ENCODE data around the gene TMPRSS4. TPM values are rescaled to one million over a fixed set of nuclear protein-coding genes. Genes with fewer than 3 reads are reported as not detected.

Gene TMPRSS4
- total RNA-seq, 1 donor from 2014 or later = not detected

- Mint-ChIP-seq H3K27ac (ENCODE audit: unreplicated experiment) (no peak overlapping the region), H3K27me3 (ENCODE audit: unreplicated experiment) (peaks cover 3% of the 10 kb centered on the region), H3K4me1 (ENCODE audit: low read depth, unreplicated experiment) (peaks cover 25% of the 10 kb centered on the region), H3K4me3 (ENCODE audit: unreplicated experiment) (no peak overlapping the region), H3K36me3 (ENCODE audit: unreplicated experiment) (no peaks in the 10 kb centered on the region), H3K9me3 (ENCODE audit: unreplicated experiment) (peaks cover 2% of the 10 kb centered on the region)
- TF ChIP-seq CTCF (IDR thresholded peaks at IDR 0.05; ENCODE audit: partially characterized antibody, unreplicated experiment) = no peak
- DNase-seq = no peak
Observed at GRCh38 chr11:118080296-118080695, 3.4 kb downstream of the TMPRSS4 start.

GRCh38 chr11:118081241-118081958, 4.5 kb downstream of the TMPRSS4 start:
- no peak overlapping the region for H3K27ac Mint-ChIP-seq (ENCODE audit: unreplicated experiment)
- no peaks in the 10 kb centered on the region for H3K36me3 Mint-ChIP-seq (ENCODE audit: unreplicated experiment)

GRCh38 chr11:118082880-118083552, 6.1 kb downstream of the TMPRSS4 start:
- Mint-ChIP-seq H3K4me1 (ENCODE audit: low read depth, unreplicated experiment) (peaks cover 25% of the 10 kb centered on the region), H3K27ac (ENCODE audit: unreplicated experiment) (peak overlapping the region; percentile 57), H3K4me3 (ENCODE audit: unreplicated experiment) (peak overlapping the region; percentile 23), H3K36me3 (ENCODE audit: unreplicated experiment) (no peaks in the 10 kb centered on the region), H3K27me3 (ENCODE audit: unreplicated experiment) (peaks cover 8% of the 10 kb centered on the region), H3K9me3 (ENCODE audit: unreplicated experiment) (peaks cover 10% of the 10 kb centered on the region)
- DNase-seq = no peak
- no peak for TF ChIP-seq CTCF (IDR thresholded peaks at IDR 0.05; ENCODE audit: partially characterized antibody, unreplicated experiment)

More at GRCh38 chr11:118081241-118081958, 4.5 kb downstream of the TMPRSS4 start:
- no peak for DNase-seq
- Mint-ChIP-seq H3K27me3 (ENCODE audit: unreplicated experiment) (peaks cover 8% of the 10 kb centered on the region), H3K4me3 (ENCODE audit: unreplicated experiment) (no peak overlapping the region), H3K4me1 (ENCODE audit: low read depth, unreplicated experiment) (peaks cover 24% of the 10 kb centered on the region), H3K9me3 (ENCODE audit: unreplicated experiment) (peaks cover 5% of the 10 kb centered on the region)
- TF ChIP-seq CTCF (IDR thresholded peaks at IDR 0.05; ENCODE audit: partially characterized antibody, unreplicated experiment) = no peak

GRCh38 chr11:118084247-118084646, 7.4 kb downstream of the TMPRSS4 start:
- Mint-ChIP-seq H3K4me3 (ENCODE audit: unreplicated experiment) (no peak overlapping the region), H3K4me1 (ENCODE audit: low read depth, unreplicated experiment) (peaks cover 17% of the 10 kb centered on the region), H3K27ac (ENCODE audit: unreplicated experiment) (no peak overlapping the region), H3K9me3 (ENCODE audit: unreplicated experiment) (peaks cover 10% of the 10 kb centered on the region), H3K27me3 (ENCODE audit: unreplicated experiment) (peaks cover 7% of the 10 kb centered on the region), H3K36me3 (ENCODE audit: unreplicated experiment) (no peaks in the 10 kb centered on the region)
- no peak for DNase-seq
- no peak for TF ChIP-seq CTCF (IDR thresholded peaks at IDR 0.05; ENCODE audit: partially characterized antibody, unreplicated experiment)

- H3K27me3 Mint-ChIP-seq (ENCODE audit: unreplicated experiment) = peaks cover 8% of the 10 kb centered on the region
Observed at GRCh38 chr11:118084656-118085055, 7.8 kb downstream of the TMPRSS4 start.

More at GRCh38 chr11:118084656-118085055, 7.8 kb downstream of the TMPRSS4 start:
- Mint-ChIP-seq H3K27ac (ENCODE audit: unreplicated experiment) (no peak overlapping the region), H3K9me3 (ENCODE audit: unreplicated experiment) (peaks cover 10% of the 10 kb centered on the region), H3K4me1 (ENCODE audit: low read depth, unreplicated experiment) (peaks cover 17% of the 10 kb centered on the region), H3K36me3 (ENCODE audit: unreplicated experiment) (no peaks in the 10 kb centered on the region), H3K4me3 (ENCODE audit: unreplicated experiment) (no peak overlapping the region)
- TF ChIP-seq CTCF (IDR thresholded peaks at IDR 0.05; ENCODE audit: partially characterized antibody, unreplicated experiment) = no peak
- DNase-seq = no peak
